HepG2 (cell line): ENCODE data around the gene ATP6V0D1. TPM values are rescaled to one million over a fixed set of nuclear protein-coding genes. Genes with fewer than 3 reads are reported as not detected.

Experiments used
- ATAC-seq: fragments of 200-7000 bp; cut with Tn5 transposase; 3 replicates; pipeline ENCODE4 v1.9.1; 2020; ENCODE audit warnings: mild to moderate bottlenecking, moderate library complexity
- BruUV-seq: library from RNA; stranded (reverse); fragments of 400-500 nt; replicated peaks from 2 replicates; lab custom pipeline; 2021; lab: Mats Ljungman, UMichigan
- CTCF ChIA-PET: fragments of 300-600 bp; formaldehyde crosslinking; extraction: SDS; loops from one replicate; lab custom pipeline; 2021; ENCODE audit warnings: low total read pairs, inconsistent platforms, low intra/inter-chr PET ratio; lab: Yijun Ruan, JAX
- POLR2A ChIA-PET: fragments of 350-600 bp; sonication (Branson Sonifier 250); formaldehyde crosslinking; loops from one replicate; lab custom pipeline; 2020; ENCODE audit warnings: antibody characterized with exemption, inconsistent platforms; lab: Yijun Ruan, JAX
- DNase-seq: peaks from one replicate; pipeline ENCODE4 v3.0.0-alpha.2; 2015; ENCODE audit warnings: low spot score
- FAIRE-seq: peaks from 3 replicates; lab custom pipeline; 2011; peaks lifted over from hg19 to GRCh38; lab: Jason Lieb, UNC
- H2AFZ ChIP-seq: one replicate; pipeline ENCODE4 v1.6.1; 2011; ENCODE audit warnings: low read length, inconsistent platforms
- H3K27ac ChIP-seq: fragments of 300-600 bp; 3 replicates; pipeline ENCODE4 v1.8.0; 2011; ENCODE audit warnings: mixed run types, mild to moderate bottlenecking, mixed read lengths, low read length, inconsistent platforms; ENCODE audit not compliant: insufficient read depth; ENCODE audit errors: extremely low read length
- H3K27me3 ChIP-seq, 2 experiments: fragments of 200-600 bp in 1 of 2; 2 replicates in 1 of 2; 3 replicates in 1 of 2; pipeline versions ENCODE4 v1.6.0 to v1.8.0; 2011; ENCODE audit warnings: low read length in 2 of 2, mild to moderate bottlenecking in 2 of 2, moderate library complexity in 2 of 2, inconsistent platforms in 1 of 2; ENCODE audit not compliant: insufficient read depth in 2 of 2, control insufficient read depth in 1 of 2
- H3K36me3 ChIP-seq, 2 experiments: fragments of 200-600 bp in 1 of 2; replicated peaks in 1 of 2; 2 replicates in 1 of 2; 3 replicates in 1 of 2; pipeline versions ENCODE4 v1.5.1 to v1.8.0; 2011; ENCODE audit warnings: low read length in 2 of 2, inconsistent platforms in 1 of 2; ENCODE audit not compliant: insufficient read depth in 2 of 2, control insufficient read depth in 1 of 2
- H3K4me1 ChIP-seq: 2 replicates; pipeline ENCODE4 v1.5.1; 2012; ENCODE audit warnings: low read length, inconsistent platforms; ENCODE audit not compliant: insufficient read depth
- H3K4me2 ChIP-seq: 2 replicates; pipeline ENCODE4 v1.6.0; 2011; ENCODE audit warnings: low read depth, low read length, inconsistent platforms
- H3K4me3 ChIP-seq, 3 experiments: fragments of 200-600 bp in 1 of 3; sonication (generic), shearing (Covaris generic) in 1 of 3; replicated peaks in 1 of 3; 2 replicates each; pipeline ENCODE4 v1.5.1; 2011 to 2016; ENCODE audit warnings: low read length in 3 of 3, inconsistent platforms in 2 of 3, low read depth in 2 of 3, mild to moderate bottlenecking in 2 of 3, control low read depth in 1 of 3, mixed read lengths in 1 of 3; ENCODE audit not compliant: insufficient read depth in 1 of 3
- H3K79me2 ChIP-seq: one replicate; pipeline ENCODE4 v1.6.1; 2011; ENCODE audit warnings: low read length, inconsistent platforms; ENCODE audit not compliant: insufficient read depth
- H3K9ac ChIP-seq: 2 replicates; pipeline ENCODE4 v1.6.0; 2011; ENCODE audit warnings: mild to moderate bottlenecking, low read depth, low read length, inconsistent platforms; ENCODE audit not compliant: insufficient read depth
- H3K9me3 ChIP-seq: 2 replicates; pipeline ENCODE4 v1.5.1; 2012; ENCODE audit warnings: mild to moderate bottlenecking, low read length
- H4K20me1 ChIP-seq: 2 replicates; pipeline ENCODE4 v1.6.0; 2011; ENCODE audit warnings: inconsistent platforms, mild to moderate bottlenecking, low read length, moderate library complexity; ENCODE audit not compliant: insufficient read depth
- AKAP8 ChIP-seq: sonication (generic); formaldehyde crosslinking; IDR thresholded peaks from 2 replicates; pipeline ENCODE4 v1.5.1; 2020; ENCODE audit warnings: mild to moderate bottlenecking, missing genetic modification reagents
- HMGA1 ChIP-seq: sonication (generic); formaldehyde crosslinking; conservative IDR thresholded peaks from 2 replicates; pipeline ENCODE4 v1.4.0; 2020; ENCODE audit warnings: missing genetic modification reagents
- RNF2 ChIP-seq: fragments of 450-650 bp; conservative IDR thresholded peaks from 2 replicates; pipeline ENCODE4 v1.6.1; 2016; ENCODE audit warnings: low read depth
- SAFB2 ChIP-seq: sonication (generic); formaldehyde crosslinking; IDR thresholded peaks from 2 replicates; pipeline ENCODE4 v1.5.1; 2020; ENCODE audit warnings: missing genetic modification reagents, low read depth, mild to moderate bottlenecking, borderline replicate concordance
- SP4 ChIP-seq: sonication (generic); formaldehyde crosslinking; IDR thresholded peaks from 2 replicates; pipeline ENCODE4 v1.8.1; 2023; ENCODE audit warnings: mild to moderate bottlenecking, missing genetic modification reagents
- ZNF350 ChIP-seq: sonication (generic); formaldehyde crosslinking; IDR thresholded peaks from 2 replicates; pipeline ENCODE4 v1.4.0; 2020; ENCODE audit warnings: mild to moderate bottlenecking, low read depth, missing genetic modification reagents, borderline replicate concordance
- ZNF605 ChIP-seq: sonication (generic); formaldehyde crosslinking; IDR thresholded peaks from 2 replicates; pipeline ENCODE4 v1.8.0; 2022; ENCODE audit warnings: mild to moderate bottlenecking, missing genetic modification reagents
- ZNF609 ChIP-seq: sonication (generic); formaldehyde crosslinking; IDR thresholded peaks from 2 replicates; pipeline ENCODE4 v1.4.0; 2020; ENCODE audit warnings: mild to moderate bottlenecking, missing genetic modification reagents, borderline replicate concordance
- ZNF792 ChIP-seq: IDR thresholded peaks from 2 replicates; pipeline ENCODE4 v1.6.1; 2016
- WGBS: methylation state at CpG from one replicate; pipeline ENCODE4 v1.1.6; 2017; ENCODE audit warnings: low lambda C conversion rate; 5-methylcytosine and 5-hydroxymethylcytosine counted together
- in situ Hi-C: cut with HindIII; loops from 2 replicates; pipeline ENCODE4 v1.10.0; 2017; ENCODE audit warnings: low pct_unique_long_range_greater_than_20kb; ENCODE audit not compliant: extremely low pct_ligation_motif_present
- intact Hi-C: fragments of 100-400 bp; cut with micrococcal nuclease; formaldehyde crosslinking; loops from one replicate; pipeline ENCODE4 v1.10.0; 2022; ENCODE audit not compliant: unreplicated experiment
- polyA plus RNA-seq, 8 experiments: library from polyadenylated mRNA; depleted of rRNA in 3 of 8; stranded (reverse) in 7 of 8; unstranded in 1 of 8; fragments of >200 nt; fragmentation: Illumina TruSeq in 4 of 8; extraction: Trizol in 4 of 8; gene quantifications; 2 replicates each; pipeline versions ENCODE4 v1.2.1 to v1.2.3, GENCODE V29; 2011 to 2016; ENCODE audit warnings: low read depth in 4 of 8, missing spikeins in 1 of 8, mixed read lengths in 1 of 8; ENCODE audit not compliant: insufficient read depth in 1 of 8
- total RNA-seq, 5 experiments: library from RNA; depleted of rRNA; stranded (reverse); fragments of >200 nt; fragmentation: Illumina TruSeq; extraction: Trizol; gene quantifications; 2 replicates each; pipeline ENCODE4 v1.2.3, GENCODE V29; 2016; ENCODE audit warnings: low read depth in 1 of 5

Gene ATP6V0D1
- total and polyA plus RNA-seq, 2 of the 13 experiments (the other 11 are each of a cell fraction or from before 2014, with no cell fraction given), result 51.1 to 61.3 TPM

DNA sequence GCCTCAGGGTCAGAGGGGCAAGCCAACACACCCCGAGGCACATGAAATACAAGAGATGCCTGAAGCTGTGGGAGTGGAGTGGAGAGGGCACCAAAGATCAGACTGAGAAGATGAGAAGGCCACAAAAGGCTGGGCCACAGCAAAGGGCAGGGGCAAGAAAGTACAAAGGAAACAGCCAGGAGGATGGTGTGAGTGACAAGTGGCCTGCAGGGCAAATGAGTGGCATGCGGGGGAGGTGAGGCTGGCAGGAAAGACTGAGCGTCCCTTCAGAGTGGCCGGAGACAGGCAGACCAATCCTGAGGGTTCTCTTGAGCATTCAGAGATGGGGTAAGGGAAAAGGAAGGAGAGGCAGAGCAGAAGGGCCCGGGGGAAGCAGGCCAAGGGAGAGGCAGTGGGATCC, 26.9 kb downstream of the ATP6V0D1 start:
- BruUV-seq, result no TSS peak
- DNase-seq (no peak), FAIRE-seq (no peak), ATAC-seq (no peak)
- H4K20me1 ChIP-seq, result no peaks in the 10 kb centered on the region; the same call in 1 of the 2 replicates
- 77% methylated on average over 5 of the region's 5 CpGs for WGBS
- POLR2A ChIA-PET, result no interaction called here
- H3K4me3 ChIP-seq, result no peak overlapping the region
- no peak for TF ChIP-seq SP4 (CRISPR knock-in tag)
- no peak for TF ChIP-seq SAFB2 (CRISPR knock-in tag)
- TF ChIP-seq AKAP8 (CRISPR knock-in tag), result no peak
- TF ChIP-seq ZNF792 (CRISPR knock-in tag), result no peak
- no peak for TF ChIP-seq ZNF609 (CRISPR knock-in tag)
- TF ChIP-seq ZNF350 (CRISPR knock-in tag), result no peak
- TF ChIP-seq HMGA1 (CRISPR knock-in tag), result no peak
- TF ChIP-seq RNF2, result no peak
- TF ChIP-seq ZNF605 (CRISPR knock-in tag), result no peak
- TF ChIP-seq, all 625 proteins: peak for 0
- CTCF ChIA-PET, result no interaction called here
- Histone ChIP-seq H3K9me3 (no peaks in the 10 kb centered on the region), H3K27ac (no peak overlapping the region), H3K36me3 (peaks cover 9 to 14% of the 10 kb centered on the region in 2 experiments; a peak in 3 of 5 replicates), H3K4me2 (no peak overlapping the region), H3K79me2 (no peaks in the 10 kb centered on the region), H3K9ac (no peak overlapping the region), H3K27me3 (no peaks in the 10 kb centered on the region), H2AFZ (no peak overlapping the region), H3K4me1 (peaks cover 24% of the 10 kb centered on the region)
- intact Hi-C loops, result no loop called here
- in situ Hi-C loops, result no loop called here
